ENCODE measurements around the gene TECPR1. TPM values are rescaled to one million over a fixed set of nuclear protein-coding genes. Genes with fewer than 3 reads are reported as not detected.

The TECPR1 gene
- total and polyA plus RNA-seq, 2 donors (not counting 1 experiment from before 2014, with no cell fraction given): 20.9 to 52.2 TPM

GRCh38 chr7:98242342-98242741 is 9.7 kb downstream of the TECPR1 start:
- CTCF ChIA-PET: interaction anchor here (1.1 kb wide), 1 partner anchor 221 kb away, joined by 3 read pairs; no protein-coding TSS in a partner anchor
- POLR2A ChIA-PET: no interaction called here
- ATAC-seq (ENCODE audit: low read depth): no peak

GRCh38 chr7:98241674-98242241 is 10.3 kb downstream of the TECPR1 start:
- Mint-ChIP-seq H3K27ac (no peak overlapping the region), H3K27me3 (no peaks in the 10 kb centered on the region), H3K9me3 (ENCODE audit: insufficient read depth) (no peaks in the 10 kb centered on the region), H3K4me1 (no peaks in the 10 kb centered on the region), H3K4me3 (no peak overlapping the region)
- Histone ChIP-seq H3K4me3 (ENCODE audit: control extremely low read depth in 1 of 5, extremely low read depth in 1 of 5, insufficient read depth in 1 of 5, low read depth in 2 of 5, low read length in 4 of 5) (no peak overlapping the region), H3K27ac (ENCODE audit: low read length in 2 of 2) (no peak overlapping the region), H3K9ac (ENCODE audit: low read length) (no peak overlapping the region), H3K36me3 (replicated peaks in 1 of 2; ENCODE audit: control extremely low read depth in 1 of 2, control insufficient read depth in 1 of 2, extremely low read depth in 1 of 2, insufficient read depth in 2 of 2, low read length in 1 of 2) (peaks cover 0 to 53% of the 10 kb centered on the region in 2 experiments), H3K79me2 (ENCODE audit: control insufficient read depth, insufficient read depth, low read length) (peaks cover 21% of the 10 kb centered on the region), H3K9me3 (ENCODE audit: control extremely low read depth in 1 of 3, control insufficient read depth in 2 of 3, insufficient read depth in 1 of 3, low read length in 2 of 3) (no peaks in the 10 kb centered on the region), H2AFZ (ENCODE audit: insufficient read depth, low read depth, low read length, poor library complexity, severe bottlenecking) (no peak overlapping the region), H4K20me1 (ENCODE audit: control insufficient read depth, insufficient read depth, low read length, poor library complexity, severe bottlenecking) (peaks cover 42% of the 10 kb centered on the region), H3K27me3 (replicated peaks in 1 of 4; ENCODE audit: control extremely low read depth in 1 of 4, control insufficient read depth in 3 of 4, insufficient read depth in 4 of 4, low read length in 3 of 4) (no peaks in the 10 kb centered on the region), H3K4me2 (replicated peaks; ENCODE audit: low read depth, low read length, poor library complexity, severe bottlenecking) (no peak overlapping the region), H3K4me1 (ENCODE audit: control insufficient read depth in 2 of 2, insufficient read depth in 2 of 2, low read length in 2 of 2) (no peaks in the 10 kb centered on the region)
- ChIA-PET POLR2A (no interaction called here), CTCF (interaction anchor here (1.1 kb wide), 1 partner anchor 221 kb away, joined by 3 read pairs; no protein-coding TSS in a partner anchor)
- 85% methylated on average over 16 of the region's 16 CpGs for WGBS (ENCODE audit: insufficient coverage)
- TF ChIP-seq EZH2 (IDR thresholded peaks at IDR 0.05; ENCODE audit: borderline replicate concordance, insufficient read depth, low read depth, low read length, poor library complexity, severe bottlenecking): no peak
- TF ChIP-seq, protein P1, sequence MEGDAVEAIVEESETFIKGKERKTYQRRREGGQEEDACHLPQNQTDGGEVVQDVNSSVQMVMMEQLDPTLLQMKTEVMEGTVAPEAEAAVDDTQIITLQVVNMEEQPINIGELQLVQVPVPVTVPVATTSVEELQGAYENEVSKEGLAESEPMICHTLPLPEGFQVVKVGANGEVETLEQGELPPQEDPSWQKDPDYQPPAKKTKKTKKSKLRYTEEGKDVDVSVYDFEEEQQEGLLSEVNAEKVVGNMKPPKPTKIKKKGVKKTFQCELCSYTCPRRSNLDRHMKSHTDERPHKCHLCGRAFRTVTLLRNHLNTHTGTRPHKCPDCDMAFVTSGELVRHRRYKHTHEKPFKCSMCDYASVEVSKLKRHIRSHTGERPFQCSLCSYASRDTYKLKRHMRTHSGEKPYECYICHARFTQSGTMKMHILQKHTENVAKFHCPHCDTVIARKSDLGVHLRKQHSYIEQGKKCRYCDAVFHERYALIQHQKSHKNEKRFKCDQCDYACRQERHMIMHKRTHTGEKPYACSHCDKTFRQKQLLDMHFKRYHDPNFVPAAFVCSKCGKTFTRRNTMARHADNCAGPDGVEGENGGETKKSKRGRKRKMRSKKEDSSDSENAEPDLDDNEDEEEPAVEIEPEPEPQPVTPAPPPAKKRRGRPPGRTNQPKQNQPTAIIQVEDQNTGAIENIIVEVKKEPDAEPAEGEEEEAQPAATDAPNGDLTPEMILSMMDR (IDR thresholded peaks at IDR 0.05): peak; percentile 19
- DNase-seq (no peak), ATAC-seq (ENCODE audit: low read depth) (no peak)
- intact Hi-C loops (cut with micrococcal nuclease): loop anchor here (1.0 kb wide), 2 partner anchors 10 to 73 kb away; no protein-coding TSS in a partner anchor

More at GRCh38 chr7:98242342-98242741, 9.7 kb downstream of the TECPR1 start:
- no peaks in the 10 kb centered on the region for H3K4me1 ChIP-seq (ENCODE audit: control insufficient read depth in 2 of 2, insufficient read depth in 2 of 2, low read length in 2 of 2)
- no peak overlapping the region for H3K4me2 ChIP-seq (replicated peaks; ENCODE audit: low read depth, low read length, poor library complexity, severe bottlenecking)
- peaks cover 0 to 55% of the 10 kb centered on the region in 2 experiments for H3K36me3 ChIP-seq (replicated peaks in 1 of 2; ENCODE audit: control extremely low read depth in 1 of 2, control insufficient read depth in 1 of 2, extremely low read depth in 1 of 2, insufficient read depth in 2 of 2, low read length in 1 of 2)
- intact Hi-C loops (cut with micrococcal nuclease): no loop called here
- no peak for DNase-seq
- H3K9ac ChIP-seq (ENCODE audit: low read length): no peak overlapping the region
- H4K20me1 ChIP-seq (ENCODE audit: control insufficient read depth, insufficient read depth, low read length, poor library complexity, severe bottlenecking): peaks cover 48% of the 10 kb centered on the region
- peaks cover 27% of the 10 kb centered on the region for H3K79me2 ChIP-seq (ENCODE audit: control insufficient read depth, insufficient read depth, low read length)
- no peak overlapping the region for H2AFZ ChIP-seq (ENCODE audit: insufficient read depth, low read depth, low read length, poor library complexity, severe bottlenecking)
- 100% methylated on average over 1 of the region's 1 CpG for WGBS (ENCODE audit: insufficient coverage)
- H3K27me3 Mint-ChIP-seq: no peaks in the 10 kb centered on the region
- no peak overlapping the region for H3K27ac Mint-ChIP-seq
- TF ChIP-seq, protein P1 (IDR thresholded peaks at IDR 0.05): no peak
- no peak for TF ChIP-seq EZH2 (IDR thresholded peaks at IDR 0.05; ENCODE audit: borderline replicate concordance, insufficient read depth, low read depth, low read length, poor library complexity, severe bottlenecking)
- no peak overlapping the region for H3K27ac ChIP-seq (ENCODE audit: low read length in 2 of 2)
- no peak overlapping the region for H3K4me3 ChIP-seq (ENCODE audit: control extremely low read depth in 1 of 5, extremely low read depth in 1 of 5, insufficient read depth in 1 of 5, low read depth in 2 of 5, low read length in 4 of 5)
- H3K9me3 Mint-ChIP-seq (ENCODE audit: insufficient read depth): no peaks in the 10 kb centered on the region
- no peak overlapping the region for H3K4me3 Mint-ChIP-seq
- H3K4me1 Mint-ChIP-seq: no peaks in the 10 kb centered on the region
- no peaks in the 10 kb centered on the region for H3K9me3 ChIP-seq (ENCODE audit: control extremely low read depth in 1 of 3, control insufficient read depth in 2 of 3, insufficient read depth in 1 of 3, low read length in 2 of 3)
- H3K27me3 ChIP-seq (replicated peaks in 1 of 4; ENCODE audit: control extremely low read depth in 1 of 4, control insufficient read depth in 3 of 4, insufficient read depth in 4 of 4, low read length in 3 of 4): no peaks in the 10 kb centered on the region

All from B cell (primary cell).